IPS-20b (cell line): ENCODE results near the gene ACOX2.
A peak's percentile ranks its signal among the peaks of the same experiment; 100 is the strongest.

Experiments used
- H3K27ac ChIP-seq: one replicate; pipeline ENCODE4 v1.5.1; 2013; ENCODE audit warnings: low read length
- H3K27me3 ChIP-seq: 2 replicates; pipeline ENCODE4 v1.6.1; 2013; ENCODE audit warnings: mild to moderate bottlenecking, low read length, inconsistent platforms; ENCODE audit not compliant: insufficient read depth
- H3K36me3 ChIP-seq: 2 replicates; pipeline ENCODE4 v1.6.1; 2013; ENCODE audit warnings: low read depth, mild to moderate bottlenecking, inconsistent platforms, low read length, moderate library complexity; ENCODE audit not compliant: insufficient read depth
- H3K4me1 ChIP-seq: 2 replicates; pipeline ENCODE4 v1.6.1; 2013; ENCODE audit warnings: mild to moderate bottlenecking, control low read depth, inconsistent platforms, low read length, moderate library complexity; ENCODE audit not compliant: insufficient read depth
- H3K4me3 ChIP-seq: 2 replicates; pipeline ENCODE4 v1.5.1; 2013; ENCODE audit warnings: mild to moderate bottlenecking, low read length, inconsistent platforms
- H3K9ac ChIP-seq: 2 replicates; pipeline ENCODE4 v1.6.1; 2013; ENCODE audit warnings: low read depth, mild to moderate bottlenecking, inconsistent platforms, low read length, moderate library complexity
- H3K9me3 ChIP-seq: 2 replicates; pipeline ENCODE4 v1.6.1; 2013; ENCODE audit warnings: mild to moderate bottlenecking, low read depth, low read length, inconsistent platforms; ENCODE audit not compliant: insufficient read depth

ACOX2 gene

DNA sequence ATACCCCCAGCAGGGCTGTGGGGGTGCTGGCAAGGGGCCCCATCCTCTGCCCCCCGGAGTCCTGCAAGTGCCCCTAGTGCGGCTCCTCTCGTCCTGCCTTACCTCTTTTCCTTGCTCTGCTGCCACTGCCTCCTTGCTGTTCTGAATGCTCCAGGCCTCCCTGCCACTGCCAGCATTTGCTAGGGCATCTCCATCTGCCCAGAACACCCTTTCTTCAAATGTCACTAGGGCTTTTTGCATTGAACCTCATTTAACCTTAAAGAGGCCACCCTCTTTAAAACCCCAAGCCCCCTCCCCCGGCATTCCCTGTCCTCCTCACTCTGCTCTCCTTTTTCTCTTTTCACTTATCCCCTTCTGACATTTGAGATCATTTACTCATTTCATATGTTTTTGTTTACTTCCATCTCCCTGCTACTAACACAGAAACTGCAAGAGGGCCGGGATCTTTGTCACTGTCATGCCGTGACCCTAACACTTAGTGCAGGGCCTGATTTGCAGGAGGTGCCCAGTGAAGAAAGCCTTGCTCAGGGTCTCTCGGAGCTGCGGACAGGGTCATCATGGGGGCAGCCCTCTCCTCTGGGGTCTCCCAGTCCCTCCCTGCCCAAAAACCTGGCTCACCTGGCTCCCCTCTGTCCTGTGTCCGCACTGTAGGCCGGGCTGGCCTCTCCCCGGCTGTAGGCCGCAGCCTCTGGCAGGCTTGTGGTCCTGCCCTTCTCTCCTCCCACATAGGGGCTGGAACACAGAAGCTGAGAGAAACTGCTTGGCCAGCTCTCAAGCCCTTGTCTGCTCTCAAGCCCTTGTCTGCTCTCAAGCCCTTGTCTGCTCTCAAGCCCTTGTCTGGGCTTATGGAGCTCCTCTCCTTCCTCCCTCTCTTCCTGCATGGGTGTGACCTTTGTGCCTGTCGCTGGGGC is at the start of gene ACOX2:
TSS of gene ACOX2 (minus strand) at position 690 of the 911 bp plus-strand sequence. CDS start 2,084 bp downstream, outside the sequence.
- no peak within 1 kb of the TSS for H3K27ac ChIP-seq
- H3K4me3 ChIP-seq = no peak within 1 kb of the TSS
- no peaks in the 10 kb centered on the region for H3K9me3 ChIP-seq
- H3K36me3 ChIP-seq = no peaks in the 10 kb centered on the region
- H3K27me3 ChIP-seq = no peaks in the 10 kb centered on the region
- no peak within 1 kb of the TSS for H3K9ac ChIP-seq
- H3K4me1 ChIP-seq = no peaks in the 10 kb centered on the region

DNA sequence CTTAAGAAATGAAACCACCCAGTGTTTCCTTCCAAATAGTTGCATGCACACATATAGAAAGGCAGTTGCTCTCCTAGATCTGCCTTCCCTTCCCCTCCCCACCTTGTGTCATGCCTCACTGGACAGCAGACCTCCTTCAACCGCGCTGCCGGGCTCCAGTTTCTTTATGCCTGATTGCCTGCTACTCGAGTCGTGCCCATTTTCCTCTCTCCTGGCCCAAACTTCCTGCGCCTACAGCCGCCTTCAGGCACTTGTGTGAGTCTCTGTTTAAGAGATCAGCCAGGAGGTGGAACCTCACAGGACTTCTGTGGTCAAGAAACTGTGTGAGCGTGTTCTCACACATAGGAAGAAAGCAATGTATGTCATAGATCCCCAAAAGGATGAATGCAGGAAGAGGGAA is 49.0 kb upstream of the ACOX2 start:
- Histone ChIP-seq H3K27ac (no peak overlapping the region), H3K4me1 (peaks cover 9% of the 10 kb centered on the region; the same call in 1 of the 2 replicates), H3K4me3 (peak overlapping the region; percentile 62; the same call in 1 of the 2 replicates), H3K9me3 (no peaks in the 10 kb centered on the region), H3K36me3 (no peaks in the 10 kb centered on the region), H3K27me3 (peaks cover 47% of the 10 kb centered on the region), H3K9ac (no peak overlapping the region)

DNA sequence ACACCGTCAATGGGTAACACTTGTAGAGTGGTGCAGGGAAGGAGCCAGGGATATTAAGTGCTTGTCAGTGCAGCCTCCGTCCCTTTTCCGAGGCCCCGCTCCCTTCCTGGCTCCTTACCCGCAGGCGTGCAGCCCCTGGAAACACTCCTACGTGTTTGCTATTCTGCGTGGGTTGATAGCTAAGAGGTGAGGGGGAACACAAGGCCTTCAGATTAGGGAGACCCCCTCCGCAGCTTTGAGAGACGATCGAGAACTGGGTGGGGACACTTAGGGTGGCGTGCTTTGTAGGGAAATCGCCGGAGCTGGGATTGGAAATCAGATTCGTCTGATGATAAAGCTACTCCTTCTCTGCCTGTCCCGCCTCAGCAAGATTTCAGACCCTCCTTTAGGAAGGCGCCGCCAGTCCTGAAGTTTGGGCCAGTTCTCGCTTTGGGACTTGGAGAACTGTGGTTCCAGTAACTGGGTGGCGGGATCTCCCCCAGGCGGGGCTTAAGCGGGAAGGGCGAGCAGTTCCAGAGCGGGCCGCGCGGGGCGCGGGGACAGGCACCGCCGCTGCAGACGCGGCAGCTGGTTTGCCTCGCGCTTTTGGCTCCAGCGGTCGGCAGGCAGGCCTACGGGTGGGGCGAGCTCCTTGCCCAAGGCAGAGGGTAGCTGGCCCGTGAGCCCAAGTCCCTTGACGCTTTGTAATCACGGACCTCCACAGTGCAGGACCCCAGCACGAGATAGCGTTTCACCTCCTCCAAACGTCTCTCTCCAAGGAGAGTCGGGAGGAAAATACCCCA is 48.2 kb upstream of the ACOX2 start:
- peaks cover 47% of the 10 kb centered on the region for H3K27me3 ChIP-seq
- H3K9me3 ChIP-seq = no peaks in the 10 kb centered on the region
- H3K4me3 ChIP-seq = peak overlapping the region; percentile 62
- no peak overlapping the region for H3K27ac ChIP-seq
- peaks cover 14% of the 10 kb centered on the region; the same call in 1 of the 2 replicates for H3K4me1 ChIP-seq
- no peaks in the 10 kb centered on the region for H3K36me3 ChIP-seq
- no peak overlapping the region for H3K9ac ChIP-seq

DNA sequence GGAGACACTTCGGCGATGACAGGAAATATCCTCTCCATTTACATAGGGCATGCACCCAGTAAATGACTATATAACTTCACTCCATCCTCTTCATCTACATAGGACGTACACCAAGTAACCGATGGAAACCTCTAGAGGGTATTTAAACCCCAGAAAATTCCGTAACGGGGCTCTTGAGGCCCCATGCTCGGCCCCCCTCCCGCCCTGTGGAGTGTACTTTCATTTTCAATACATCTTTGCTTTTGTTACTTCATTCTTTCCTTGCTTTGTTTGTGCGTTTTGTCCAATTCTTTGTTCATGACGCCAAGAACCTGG is 47.7 kb upstream of the ACOX2 start:
- Histone ChIP-seq H3K36me3 (no peaks in the 10 kb centered on the region), H3K27me3 (peaks cover 47% of the 10 kb centered on the region), H3K27ac (no peak overlapping the region), H3K9me3 (no peaks in the 10 kb centered on the region), H3K4me1 (peaks cover 14% of the 10 kb centered on the region; the same call in 1 of the 2 replicates), H3K9ac (no peak overlapping the region), H3K4me3 (peak overlapping the region; percentile 62; the same call in 1 of the 2 replicates)

DNA sequence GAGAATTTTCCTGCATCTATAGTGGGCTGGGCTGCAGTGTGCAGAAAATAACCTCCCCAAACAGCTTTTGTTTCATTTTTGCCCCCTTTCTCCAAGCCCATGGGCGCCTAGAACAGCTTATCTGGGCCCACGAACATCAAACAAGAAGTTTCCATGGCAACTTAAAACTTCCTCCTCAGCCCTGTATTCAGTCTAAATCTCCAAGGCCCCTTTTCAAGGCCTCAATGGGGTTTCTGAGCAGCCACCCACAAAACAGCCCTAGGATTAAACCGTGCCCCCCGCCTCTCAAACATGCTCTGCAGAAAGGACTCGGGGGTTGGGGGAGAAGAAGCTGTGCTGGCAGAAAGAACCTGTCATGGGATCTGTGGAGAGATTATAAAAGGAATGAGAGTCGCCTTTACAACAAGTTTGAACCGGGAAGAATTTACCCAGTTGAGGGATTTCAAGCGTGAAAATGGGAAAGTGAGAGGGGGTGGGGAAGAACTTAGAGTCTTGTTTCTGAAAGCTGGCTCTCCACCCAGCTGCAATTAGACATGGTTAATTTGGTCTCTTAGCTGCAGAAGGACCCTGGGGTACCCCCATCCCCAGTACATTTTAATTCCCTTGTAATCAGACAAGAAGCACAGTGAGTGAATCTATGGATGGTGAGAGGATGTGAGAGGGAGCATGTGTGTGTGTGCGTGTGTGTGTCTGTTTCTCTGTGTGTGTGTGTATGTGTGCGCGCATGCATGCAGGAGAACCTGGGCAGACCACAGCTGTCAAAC is 44.5 kb upstream of the ACOX2 start:
- peaks cover 35% of the 10 kb centered on the region for H3K27me3 ChIP-seq
- H3K4me3 ChIP-seq = peak overlapping the region; percentile 25; the same call in 1 of the 2 replicates
- no peaks in the 10 kb centered on the region for H3K36me3 ChIP-seq
- no peak overlapping the region for H3K9ac ChIP-seq
- H3K4me1 ChIP-seq = peaks cover 17% of the 10 kb centered on the region; the same call in 1 of the 2 replicates
- H3K27ac ChIP-seq = no peak overlapping the region
- H3K9me3 ChIP-seq = no peaks in the 10 kb centered on the region

DNA sequence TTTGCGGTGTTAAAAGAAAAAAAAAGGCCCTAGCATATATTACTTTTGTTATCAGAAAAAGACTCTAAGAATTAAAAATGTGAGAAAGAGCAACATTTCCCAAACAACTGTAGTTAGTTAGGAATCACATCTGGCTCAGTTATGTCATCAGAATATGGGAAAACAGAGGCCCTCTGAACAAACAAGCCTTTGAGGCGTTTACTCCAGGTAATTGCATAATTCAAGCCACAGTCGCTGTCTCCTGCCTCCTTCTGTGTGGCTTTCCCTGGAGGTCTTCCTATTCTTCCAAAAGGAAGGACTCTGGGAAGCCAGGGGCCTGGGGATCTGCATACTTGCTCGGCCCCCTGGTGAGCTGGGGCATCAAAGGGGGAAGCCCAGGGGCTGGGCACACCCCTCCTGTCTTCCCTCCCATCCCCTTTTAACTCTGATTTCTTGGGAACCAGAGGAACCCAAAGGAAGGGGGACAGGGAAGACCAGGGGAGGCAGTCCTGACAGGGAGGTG is 43.9 kb upstream of the ACOX2 start:
- Histone ChIP-seq H3K9me3 (no peaks in the 10 kb centered on the region), H3K27me3 (peaks cover 28% of the 10 kb centered on the region), H3K4me1 (peaks cover 17% of the 10 kb centered on the region; the same call in 1 of the 2 replicates), H3K27ac (no peak overlapping the region), H3K4me3 (peak overlapping the region; percentile 25; the same call in 1 of the 2 replicates), H3K36me3 (no peaks in the 10 kb centered on the region), H3K9ac (no peak overlapping the region)

DNA sequence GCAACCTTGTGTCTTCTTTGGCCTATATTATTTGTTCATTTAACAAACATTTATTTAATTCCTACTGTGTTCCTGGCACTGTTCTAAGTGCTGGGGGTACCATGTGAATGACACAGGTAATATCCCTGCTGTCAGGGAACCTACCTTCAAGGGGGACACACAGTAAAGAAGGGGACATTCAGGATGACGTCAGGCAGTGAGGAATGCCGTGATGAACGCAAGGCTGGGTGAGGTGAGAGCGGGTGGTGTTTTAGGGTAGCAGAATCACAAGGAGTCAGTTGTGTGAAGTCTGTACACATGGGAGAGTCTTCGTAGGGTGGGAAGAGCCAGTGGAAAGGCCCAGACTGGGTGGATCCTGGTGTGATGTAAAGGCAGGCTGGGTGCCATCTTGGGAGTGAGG is 41.9 kb upstream of the ACOX2 start:
- Histone ChIP-seq H3K27ac (no peak overlapping the region), H3K36me3 (no peaks in the 10 kb centered on the region), H3K4me1 (peaks cover 17% of the 10 kb centered on the region; the same call in 1 of the 2 replicates), H3K27me3 (peaks cover 8% of the 10 kb centered on the region), H3K9ac (no peak overlapping the region), H3K4me3 (no peak overlapping the region), H3K9me3 (no peaks in the 10 kb centered on the region)

DNA sequence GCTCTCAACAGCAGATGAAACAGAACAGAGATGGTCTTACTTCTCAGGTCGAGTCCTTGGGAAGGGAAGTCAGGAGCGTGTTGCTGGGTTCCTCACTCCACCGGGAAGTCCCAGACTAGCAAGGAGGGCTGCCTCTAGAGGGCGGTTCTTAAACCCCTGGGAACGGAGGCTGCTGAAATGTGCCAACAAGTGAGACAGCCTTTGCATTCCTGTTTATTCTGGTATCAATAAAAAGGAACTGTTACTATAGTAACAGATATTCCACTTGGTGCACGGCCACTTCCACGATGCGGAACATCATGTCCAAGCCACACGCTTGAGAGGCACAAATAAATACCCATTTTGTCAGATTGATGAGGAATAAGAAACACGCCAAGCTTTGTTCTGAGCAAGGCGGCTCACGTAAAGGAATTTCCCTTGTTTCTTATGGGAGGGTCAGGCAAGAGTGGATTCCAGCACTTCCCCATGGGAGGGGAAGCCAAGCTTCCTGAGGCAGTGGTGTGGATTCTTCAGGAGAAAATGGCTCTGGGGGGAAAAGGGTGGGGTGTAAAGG is 40.4 kb upstream of the ACOX2 start, which contains the start of gene FAM107A:
TSS of gene FAM107A (minus strand) at position 123 of the 553 bp plus-strand sequence. CDS start 7,531 bp downstream, outside the sequence.
- Histone ChIP-seq H3K27ac (no peak within 1 kb of the TSS), H3K27me3 (peaks cover 5% of the 10 kb centered on the region), H3K4me1 (peaks cover 17% of the 10 kb centered on the region; the same call in 1 of the 2 replicates), H3K9me3 (no peaks in the 10 kb centered on the region), H3K4me3 (no peak within 1 kb of the TSS), H3K36me3 (no peaks in the 10 kb centered on the region), H3K9ac (no peak within 1 kb of the TSS)

DNA sequence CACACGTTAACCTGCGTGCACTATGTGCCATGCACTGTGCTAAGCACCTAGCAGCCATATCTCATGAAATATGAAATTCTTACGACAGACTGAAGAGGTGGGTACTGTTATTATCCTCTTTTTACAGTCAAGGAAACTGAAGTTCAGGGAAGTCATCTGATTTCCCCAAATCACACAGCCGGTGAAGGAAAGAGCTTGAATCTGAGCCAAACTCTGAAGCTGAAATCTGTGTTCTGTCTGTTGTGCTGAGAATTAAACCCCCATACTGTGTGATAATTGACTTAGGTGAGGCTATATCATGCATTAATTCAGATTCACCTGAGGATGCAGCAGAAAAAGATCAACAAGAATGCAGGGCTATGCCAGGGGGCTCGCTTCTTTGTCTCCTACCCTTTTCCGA is 39.7 kb upstream of the ACOX2 start:
- Histone ChIP-seq H3K27me3 (peaks cover 5% of the 10 kb centered on the region; the same call in 1 of the 2 replicates), H3K4me1 (peaks cover 15% of the 10 kb centered on the region; the same call in 1 of the 2 replicates), H3K9me3 (no peaks in the 10 kb centered on the region), H3K36me3 (no peaks in the 10 kb centered on the region), H3K27ac (no peak overlapping the region), H3K4me3 (no peak overlapping the region), H3K9ac (no peak overlapping the region)

DNA sequence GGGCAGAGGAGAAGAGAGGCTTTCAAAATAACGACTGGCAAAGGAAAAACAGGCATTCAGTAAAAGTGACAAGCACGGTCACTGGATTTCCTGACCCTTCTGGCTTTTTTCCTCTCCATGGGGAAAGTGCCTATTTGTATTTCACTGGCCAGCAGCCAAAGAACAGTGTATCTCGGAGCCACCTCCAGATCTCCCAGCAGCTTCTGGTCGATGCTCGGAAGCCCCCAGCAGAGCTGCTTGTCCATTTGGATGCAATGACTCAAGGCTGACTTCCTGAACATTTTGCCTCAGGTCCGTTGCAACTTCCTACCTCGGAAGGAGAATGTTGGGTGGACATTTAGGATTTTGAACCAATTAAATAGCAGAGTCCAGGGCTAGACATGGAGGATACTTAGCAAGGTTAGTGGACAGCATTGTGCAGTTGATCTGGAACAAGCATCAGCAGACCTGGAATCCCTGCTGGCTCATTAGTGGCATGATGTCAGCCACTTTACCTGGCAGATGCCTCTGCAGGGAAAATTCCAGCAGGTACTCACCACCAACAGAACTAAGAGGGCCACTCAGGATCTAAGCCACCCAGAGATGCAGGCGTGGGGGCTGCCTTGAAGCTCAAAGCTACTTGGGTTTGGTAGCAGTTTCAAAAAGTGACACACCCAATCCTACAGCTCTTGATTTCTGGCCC is 39.1 kb upstream of the ACOX2 start:
- no peak overlapping the region for H3K27ac ChIP-seq
- no peaks in the 10 kb centered on the region for H3K36me3 ChIP-seq
- H3K9me3 ChIP-seq = no peaks in the 10 kb centered on the region
- peaks cover 9% of the 10 kb centered on the region; the same call in 1 of the 2 replicates for H3K4me1 ChIP-seq
- H3K4me3 ChIP-seq = no peak overlapping the region
- peaks cover 5% of the 10 kb centered on the region; the same call in 1 of the 2 replicates for H3K27me3 ChIP-seq
- no peak overlapping the region for H3K9ac ChIP-seq
